Measurements from ENCODE around the gene ZBED2. TPM values are rescaled to one million over a fixed set of nuclear protein-coding genes. Genes with fewer than 3 reads are reported as not detected.

ZBED2 gene
- total RNA-seq, 4 donors from 2014 or later = not detected

GRCh38 chr3:111605493-111605892 lies 10.3 kb upstream of the ZBED2 start:
- 54 to 77% methylated on average over 2 of the region's 2 CpGs for WGBS, 2 donors (ENCODE audit: low coverage in 1 of 2)
- in situ Hi-C loops (cut with MboI; ENCODE audit: low pct_ligation_motif_present in 1 of 4, low pct_unique_long_range_greater_than_20kb in 1 of 4, low sequenced_read_pairs in 3 of 4) = no loop called here

GRCh38 chr3:111605018-111605417 lies 9.9 kb upstream of the ZBED2 start:
- H3K4me3 ChIP-seq = no peak overlapping the region
- no peaks in the 10 kb centered on the region for H3K27me3 ChIP-seq
- TF ChIP-seq POLR2A (IDR thresholded peaks at IDR 0.05) (no peak), CTCF (IDR thresholded peaks at IDR 0.05) (no peak), POLR2AphosphoS5 (IDR thresholded peaks at IDR 0.05) (no peak), EP300 (IDR thresholded peaks at IDR 0.05; ENCODE audit: low read depth) (no peak)
- in situ Hi-C loops (cut with MboI; ENCODE audit: low pct_ligation_motif_present in 1 of 4, low pct_unique_long_range_greater_than_20kb in 1 of 4, low sequenced_read_pairs in 3 of 4) (no loop called here), intact Hi-C loops (cut with DNase I; ENCODE audit: low total_unique reads) (no loop called here)
- H3K4me1 ChIP-seq = no peaks in the 10 kb centered on the region
- DNase-seq = no peak
- no peak overlapping the region for H3K27ac ChIP-seq
- no peaks in the 10 kb centered on the region for H3K9me3 ChIP-seq
- H3K36me3 ChIP-seq = no peaks in the 10 kb centered on the region

More at GRCh38 chr3:111605493-111605892, 10.3 kb upstream of the ZBED2 start:
- Histone ChIP-seq H3K4me1 (no peaks in the 10 kb centered on the region), H3K27ac (no peak overlapping the region), H3K9me3 (no peaks in the 10 kb centered on the region), H3K4me3 (no peak overlapping the region), H3K27me3 (no peaks in the 10 kb centered on the region), H3K36me3 (no peaks in the 10 kb centered on the region)
- TF ChIP-seq POLR2A (IDR thresholded peaks at IDR 0.05) (no peak), CTCF (IDR thresholded peaks at IDR 0.05) (no peak), POLR2AphosphoS5 (IDR thresholded peaks at IDR 0.05) (no peak), EP300 (IDR thresholded peaks at IDR 0.05; ENCODE audit: low read depth) (no peak)
- intact Hi-C loops (cut with DNase I; ENCODE audit: low total_unique reads) = no loop called here
- no peak for DNase-seq

- in situ Hi-C loops (cut with MboI; ENCODE audit: low pct_ligation_motif_present in 1 of 4, low pct_unique_long_range_greater_than_20kb in 1 of 4, low sequenced_read_pairs in 3 of 4) (no loop called here), intact Hi-C loops (cut with DNase I; ENCODE audit: low total_unique reads) (no loop called here)
- Histone ChIP-seq H3K36me3 (no peaks in the 10 kb centered on the region), H3K9me3 (no peaks in the 10 kb centered on the region), H3K27me3 (no peaks in the 10 kb centered on the region), H3K27ac (no peak overlapping the region), H3K4me1 (no peaks in the 10 kb centered on the region), H3K4me3 (no peak overlapping the region)
- WGBS, 2 donors (ENCODE audit: low coverage in 1 of 2) = 61 to 83% methylated on average over 2 of the region's 2 CpGs
- DNase-seq = no peak
- TF ChIP-seq CTCF (IDR thresholded peaks at IDR 0.05) = no peak
- no peak for TF ChIP-seq EP300 (IDR thresholded peaks at IDR 0.05; ENCODE audit: low read depth)
- TF ChIP-seq POLR2AphosphoS5 (IDR thresholded peaks at IDR 0.05) = no peak
- no peak for TF ChIP-seq POLR2A (IDR thresholded peaks at IDR 0.05)
These were observed 9.0 kb upstream of the ZBED2 start for GRCh38 chr3:111604119-111604518.

- WGBS, 2 donors (ENCODE audit: low coverage in 1 of 2) = 75 to 89% methylated on average over 1 of the region's 1 CpG
- no peaks in the 10 kb centered on the region for H3K36me3 ChIP-seq
- H3K27me3 ChIP-seq = no peaks in the 10 kb centered on the region
- no peak overlapping the region for H3K27ac ChIP-seq
- no peak overlapping the region for H3K4me3 ChIP-seq
- in situ Hi-C loops (cut with MboI; ENCODE audit: low pct_ligation_motif_present in 1 of 4, low pct_unique_long_range_greater_than_20kb in 1 of 4, low sequenced_read_pairs in 3 of 4) (no loop called here), intact Hi-C loops (cut with DNase I; ENCODE audit: low total_unique reads) (no loop called here)
- DNase-seq = no peak
- no peaks in the 10 kb centered on the region for H3K9me3 ChIP-seq
- H3K4me1 ChIP-seq = no peaks in the 10 kb centered on the region
- TF ChIP-seq POLR2A (IDR thresholded peaks at IDR 0.05) (no peak), POLR2AphosphoS5 (IDR thresholded peaks at IDR 0.05) (no peak), EP300 (IDR thresholded peaks at IDR 0.05; ENCODE audit: low read depth) (no peak), CTCF (IDR thresholded peaks at IDR 0.05) (no peak)
These were observed 8.5 kb upstream of the ZBED2 start for GRCh38 chr3:111603679-111604078.
